Gastrocnemius medialis (tissue), 4 donors: ENCODE measurements around the gene SMDT1. TPM values are rescaled to one million over a fixed set of nuclear protein-coding genes. Genes with fewer than 3 reads are reported as not detected.

Experiments used
- ATAC-seq, 2 donors: fragments of 150-250 bp; one replicate each; pipeline ENCODE4 v1.9.1; 2016
- DNase-seq, 2 donors: peaks; one replicate each; pipeline ENCODE4 v3.0.0-alpha.2; 2019
- H3K27ac ChIP-seq, 4 donors: fragments of 200-600 bp; sonication (generic); 1 replicate in 1 of 4; 2 replicates in 3 of 4; pipeline ENCODE4 v1.5.1; 2016 to 2018; ENCODE audit warnings: mild to moderate bottlenecking in 2 of 4, moderate library complexity in 1 of 4
- H3K27me3 ChIP-seq, 3 donors: fragments of 200-600 bp; sonication (generic) in 2 of 3; 1 replicate in 1 of 3; 2 replicates in 2 of 3; pipeline versions ENCODE4 v1.5.1 to v1.6.0; 2016 to 2019; ENCODE audit warnings: mild to moderate bottlenecking in 1 of 3, moderate library complexity in 1 of 3
- H3K36me3 ChIP-seq, 2 donors: fragments of 200-600 bp; sonication (generic) in 1 of 2; one replicate each; pipeline ENCODE4 v1.5.1; 2017 to 2018
- H3K4me1 ChIP-seq, 2 donors: fragments of 200-600 bp; sonication (generic) in 1 of 2; one replicate each; pipeline ENCODE4 v1.5.1; 2016 to 2017; ENCODE audit warnings: mild to moderate bottlenecking in 2 of 2
- H3K4me3 ChIP-seq, 4 donors: fragments of 200-600 bp; sonication (generic) in 3 of 4; 1 replicate in 1 of 4; 2 replicates in 3 of 4; pipeline ENCODE4 v1.5.1; 2016 to 2019; ENCODE audit warnings: mild to moderate bottlenecking in 2 of 4
- H3K9me3 ChIP-seq, 3 donors: fragments of 200-600 bp; sonication (generic) in 2 of 3; 1 replicate in 1 of 3; 2 replicates in 2 of 3; pipeline ENCODE4 v1.5.1; 2016 to 2019
- POLR2A ChIP-seq, 2 donors: fragments of 450-650 bp; IDR thresholded peaks; one replicate each; pipeline ENCODE4 v1.6.1; 2017; ENCODE audit warnings: antibody characterized with exemption in 2 of 2, mild to moderate bottlenecking in 2 of 2, moderate library complexity in 2 of 2
- in situ Hi-C, 4 donors: fragments of 200-750 bp; cut with MboI; loops; one replicate each; pipeline versions ENCODE4 v1.15.0 to v1.8.0; 2017; ENCODE audit warnings: low sequenced_read_pairs in 4 of 4
- intact Hi-C: fragments of 100-400 bp; cut with DNase I; formaldehyde crosslinking; loops from one replicate; pipeline ENCODE4 v1.15.1; 2023; ENCODE audit warnings: low total_unique reads
- total RNA-seq, 4 donors: library from RNA; depleted of rRNA; stranded (reverse); fragments of >200 nt; gene quantifications; one replicate each; pipeline versions ENCODE4 v1.1.0 to v1.2.3, GENCODE V29; 2016
- TF ChIP-seq, protein P1 (sequence below), 5 experiments: fragments of 450-650 bp in 3 of 5; fragments of 200-600 bp in 2 of 5; sonication (generic) in 2 of 5; IDR thresholded peaks in 4 of 5; conservative IDR thresholded peaks in 1 of 5; 1 replicate in 4 of 5; 2 replicates in 1 of 5; pipeline ENCODE4 v1.5.1; 2016 to 2019; ENCODE audit warnings: antibody characterized with exemption in 5 of 5, mild to moderate bottlenecking in 3 of 5, moderate library complexity in 3 of 5

Gene SMDT1
- total RNA-seq, 4 donors from 2014 or later = 7.9 to 14.6 (median 9.8) TPM

DNA sequence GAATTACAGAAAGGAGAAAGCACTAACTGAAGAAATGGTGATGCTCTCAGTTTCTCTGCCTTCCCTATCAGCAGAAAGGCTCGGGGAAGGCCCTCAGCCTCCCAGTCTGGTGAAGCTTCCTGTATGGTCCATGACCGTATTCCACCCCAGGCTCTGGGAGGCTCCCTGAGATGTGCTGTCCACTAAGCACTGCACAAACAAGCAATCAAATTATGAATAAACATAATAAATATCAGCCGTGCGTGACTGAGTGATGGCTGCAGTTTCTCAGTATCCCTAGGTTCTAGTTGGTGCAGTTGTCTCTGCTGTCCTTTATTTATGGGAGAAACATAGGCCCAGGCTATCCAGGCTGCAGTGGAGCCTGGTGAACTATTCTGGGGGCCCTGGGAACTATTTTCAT lies 3.6 kb downstream of the SMDT1 start:
- Histone ChIP-seq H3K9me3 (no peaks in the 10 kb centered on the region), H3K27ac (peak overlapping the region in 3 of 4 donors; percentile 20 to 46 (median 22)), H3K36me3 (peaks cover 0 to 46% of the 10 kb centered on the region in 2 donors), H3K4me1 (peaks cover 31 to 45% of the 10 kb centered on the region in 2 donors), H3K4me3 (no peak overlapping the region), H3K27me3 (no peaks in the 10 kb centered on the region)
- TF ChIP-seq, protein P1, sequence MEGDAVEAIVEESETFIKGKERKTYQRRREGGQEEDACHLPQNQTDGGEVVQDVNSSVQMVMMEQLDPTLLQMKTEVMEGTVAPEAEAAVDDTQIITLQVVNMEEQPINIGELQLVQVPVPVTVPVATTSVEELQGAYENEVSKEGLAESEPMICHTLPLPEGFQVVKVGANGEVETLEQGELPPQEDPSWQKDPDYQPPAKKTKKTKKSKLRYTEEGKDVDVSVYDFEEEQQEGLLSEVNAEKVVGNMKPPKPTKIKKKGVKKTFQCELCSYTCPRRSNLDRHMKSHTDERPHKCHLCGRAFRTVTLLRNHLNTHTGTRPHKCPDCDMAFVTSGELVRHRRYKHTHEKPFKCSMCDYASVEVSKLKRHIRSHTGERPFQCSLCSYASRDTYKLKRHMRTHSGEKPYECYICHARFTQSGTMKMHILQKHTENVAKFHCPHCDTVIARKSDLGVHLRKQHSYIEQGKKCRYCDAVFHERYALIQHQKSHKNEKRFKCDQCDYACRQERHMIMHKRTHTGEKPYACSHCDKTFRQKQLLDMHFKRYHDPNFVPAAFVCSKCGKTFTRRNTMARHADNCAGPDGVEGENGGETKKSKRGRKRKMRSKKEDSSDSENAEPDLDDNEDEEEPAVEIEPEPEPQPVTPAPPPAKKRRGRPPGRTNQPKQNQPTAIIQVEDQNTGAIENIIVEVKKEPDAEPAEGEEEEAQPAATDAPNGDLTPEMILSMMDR (IDR thresholded peaks at IDR 0.05 in 4 of 5, conservative IDR thresholded peaks at IDR 0.05 in 1 of 5) = no peak
- no peak for TF ChIP-seq POLR2A (IDR thresholded peaks at IDR 0.05)
- DNase-seq (no peak), ATAC-seq (no peak)
- intact Hi-C loops (loop anchor here (10.0 kb wide), 1 partner anchor 798 kb away; the partner anchor contains the start of gene RANGAP1), in situ Hi-C loops (loop anchor here in 1 of 4 donors (25.0 kb wide), 1 partner anchor 354 kb away; the partner anchor contains the start of gene NFAM1)

GRCh38 chr22:42084874-42085273 lies 5.4 kb downstream of the SMDT1 start:
- in situ Hi-C loops (loop anchor here in 1 of 4 donors (25.0 kb wide), 1 partner anchor 352 kb away; the partner anchor contains the start of gene NFAM1), intact Hi-C loops (loop anchor here (10.0 kb wide), 1 partner anchor 800 kb away; the partner anchor contains the start of gene RANGAP1)
- no peaks in the 10 kb centered on the region for H3K9me3 ChIP-seq
- peaks cover 33 to 47% of the 10 kb centered on the region in 2 donors for H3K4me1 ChIP-seq
- TF ChIP-seq POLR2A (IDR thresholded peaks at IDR 0.05) = no peak
- TF ChIP-seq, protein P1 (IDR thresholded peaks at IDR 0.05 in 4 of 5, conservative IDR thresholded peaks at IDR 0.05 in 1 of 5) = no peak
- peaks cover 0 to 46% of the 10 kb centered on the region in 2 donors for H3K36me3 ChIP-seq
- H3K4me3 ChIP-seq = no peak overlapping the region
- H3K27ac ChIP-seq = peak overlapping the region in 2 of 4 donors; percentile 14 to 27
- DNase-seq (no peak), ATAC-seq (no peak)
- no peaks in the 10 kb centered on the region for H3K27me3 ChIP-seq

GRCh38 chr22:42086051-42086450 lies 6.6 kb downstream of the SMDT1 start:
- Histone ChIP-seq H3K4me1 (peaks cover 26 to 43% of the 10 kb centered on the region in 2 donors), H3K36me3 (peaks cover 0 to 46% of the 10 kb centered on the region in 2 donors), H3K27ac (peak overlapping the region; percentile 6 to 57 (median 32)), H3K4me3 (no peak overlapping the region), H3K9me3 (no peaks in the 10 kb centered on the region), H3K27me3 (no peaks in the 10 kb centered on the region)
- in situ Hi-C loops (loop anchor here in 1 of 4 donors (25.0 kb wide), 1 partner anchor 351 kb away; the partner anchor contains the start of gene NFAM1), intact Hi-C loops (loop anchor here (10.0 kb wide), 1 partner anchor 801 kb away; the partner anchor contains the start of gene RANGAP1)
- TF ChIP-seq, protein P1 (IDR thresholded peaks at IDR 0.05 in 4 of 5, conservative IDR thresholded peaks at IDR 0.05 in 1 of 5) = no peak
- TF ChIP-seq POLR2A (IDR thresholded peaks at IDR 0.05) = no peak
- ATAC-seq = no peak
- DNase-seq = no peak

- intact Hi-C loops (loop anchor here (1.0 kb wide), 3 partner anchors 12 to 346 kb away; partner anchors contain the start of gene SMDT1), in situ Hi-C loops (loop anchor here in 3 of 4 donors (10.0 to 25.0 kb wide), 3 partner anchors 184 to 346 kb away; partner anchors contain the start of genes NFAM1 (in 3 of the 3) and TCF20 (in 1 of the 3))
- no peaks in the 10 kb centered on the region for H3K27me3 ChIP-seq
- peak within 1 kb of the TSS; percentile 98 to 100 (median 98) for H3K27ac ChIP-seq
- ATAC-seq = peak; percentile 97 to 99
- TF ChIP-seq, protein P1 (IDR thresholded peaks at IDR 0.05 in 4 of 5, conservative IDR thresholded peaks at IDR 0.05 in 1 of 5) = peak; percentile 92 to 96 (median 96)
- TF ChIP-seq POLR2A (IDR thresholded peaks at IDR 0.05) = peak; percentile 95 to 97
- H3K9me3 ChIP-seq = no peaks in the 10 kb centered on the region
- H3K4me1 ChIP-seq = peaks cover 24 to 38% of the 10 kb centered on the region in 2 donors
- H3K4me3 ChIP-seq = peak within 1 kb of the TSS; percentile 81 to 99 (median 95)
- peak; percentile 100 for DNase-seq
- H3K36me3 ChIP-seq = peaks cover 0 to 18% of the 10 kb centered on the region in 2 donors
Observed at GRCh38 chr22:42090596-42091454, 11.3 kb downstream of the SMDT1 start, which contains the start of gene NDUFA6. TSS of gene NDUFA6 (minus strand) at chr22:42090772. CDS start at chr22:42090744, 28 bp downstream.
